GM03348 (cell line): ENCODE data around the gene MLLT6.
A peak's percentile ranks its signal among the peaks of the same experiment; 100 is the strongest.

Experiments used
- DNase-seq: peaks from one replicate; pipeline ENCODE4 v3.0.0; 2012; ENCODE audit warnings: low spot score

Gene MLLT6

DNA sequence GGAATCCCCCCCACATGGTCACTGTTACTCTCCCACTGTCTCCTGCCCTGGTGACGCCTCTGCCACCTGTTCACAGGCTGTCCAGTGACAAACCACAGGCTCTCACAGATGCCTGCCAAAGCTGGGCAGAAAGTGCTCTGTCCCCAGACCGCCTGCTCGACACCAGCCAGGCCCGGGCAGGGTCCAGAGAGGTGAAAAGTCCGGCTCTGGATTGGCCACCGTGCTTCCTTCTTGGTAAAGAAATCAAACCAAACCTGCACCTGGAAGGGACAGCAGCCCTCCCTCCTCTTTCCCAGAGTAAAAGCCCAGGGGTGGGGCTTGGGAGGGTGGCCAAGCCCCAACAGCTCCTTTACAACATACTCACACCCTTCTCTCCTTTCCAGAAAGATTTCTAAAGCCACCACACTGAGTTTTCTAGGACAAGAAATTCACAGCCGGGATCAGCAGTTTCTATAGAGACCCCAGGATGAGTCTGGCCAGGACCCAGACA is 36.9 kb downstream of the MLLT6 start:
- peak; percentile 43 for DNase-seq

DNA sequence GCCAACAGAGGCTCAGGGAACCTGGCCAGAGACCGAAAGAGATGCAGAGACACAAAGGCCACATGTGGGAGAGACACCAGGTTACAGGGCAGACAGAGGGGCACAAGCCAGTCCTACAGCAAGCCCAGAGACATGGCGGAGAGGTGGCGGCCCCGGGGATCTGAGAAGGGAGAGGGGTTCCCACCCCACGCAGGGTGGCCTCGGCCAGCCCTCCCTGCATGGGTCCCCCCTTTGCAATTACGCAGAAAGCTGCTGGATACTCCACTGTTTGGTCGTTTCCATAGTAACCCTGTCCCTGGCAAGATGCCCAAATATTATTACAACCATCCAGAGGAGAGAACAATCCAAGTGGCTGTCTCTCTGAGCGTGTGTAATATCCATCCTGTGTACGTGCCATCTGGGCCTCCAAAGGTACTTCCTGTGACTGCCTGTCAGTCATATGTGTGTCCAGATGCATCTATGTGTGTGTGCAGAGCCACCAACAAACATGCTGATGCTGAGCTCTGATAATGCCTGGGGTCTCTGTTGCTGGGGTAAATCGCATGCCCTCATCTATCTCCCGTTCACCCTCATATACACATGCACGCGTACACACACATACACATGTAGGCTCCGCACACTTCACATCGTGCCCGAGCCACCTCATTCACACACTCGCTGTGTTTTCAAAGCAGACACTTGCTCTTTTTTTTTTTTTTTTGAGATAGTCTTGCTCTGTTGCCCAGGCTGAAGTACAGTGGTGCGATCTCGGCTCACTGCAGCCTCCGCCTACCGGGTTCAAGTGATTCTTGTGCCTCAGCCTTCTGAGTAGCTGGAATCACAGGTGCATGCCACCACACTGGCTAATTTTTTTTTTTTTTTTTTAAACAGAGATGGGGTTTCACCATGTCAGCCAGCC is 37.6 kb downstream of the MLLT6 start:
- peak; percentile 62 for DNase-seq

DNA sequence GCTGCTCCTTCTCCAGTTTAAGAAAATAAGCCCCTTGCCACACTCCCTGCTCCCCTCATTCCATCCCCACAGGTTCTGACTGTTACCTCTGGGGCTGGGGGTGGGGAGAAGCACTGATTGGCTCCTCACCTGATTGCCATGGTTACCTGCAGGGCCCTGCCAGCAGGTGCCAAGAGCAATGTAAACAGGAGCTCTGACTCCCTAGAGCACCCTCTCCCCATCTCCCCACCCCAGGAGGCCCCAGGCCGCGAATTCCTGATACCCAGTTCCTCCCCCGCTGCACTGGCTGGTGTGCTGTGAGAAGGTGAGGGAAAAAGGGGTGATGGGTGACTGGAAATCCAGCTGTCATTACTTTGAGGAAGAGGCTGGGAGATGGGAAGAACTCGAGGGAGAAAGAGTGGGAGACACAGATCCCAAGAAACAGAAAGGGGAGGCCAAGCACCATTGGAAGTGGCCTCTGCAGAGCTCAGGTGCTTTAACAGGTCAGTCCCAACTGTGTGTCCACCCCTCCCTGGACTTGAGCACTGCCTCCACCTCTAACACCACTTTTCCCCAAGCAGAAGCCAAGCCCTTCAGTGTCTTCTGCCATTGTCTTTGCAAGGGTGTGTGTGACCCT is 38.6 kb downstream of the MLLT6 start:
- no peak for DNase-seq

DNA sequence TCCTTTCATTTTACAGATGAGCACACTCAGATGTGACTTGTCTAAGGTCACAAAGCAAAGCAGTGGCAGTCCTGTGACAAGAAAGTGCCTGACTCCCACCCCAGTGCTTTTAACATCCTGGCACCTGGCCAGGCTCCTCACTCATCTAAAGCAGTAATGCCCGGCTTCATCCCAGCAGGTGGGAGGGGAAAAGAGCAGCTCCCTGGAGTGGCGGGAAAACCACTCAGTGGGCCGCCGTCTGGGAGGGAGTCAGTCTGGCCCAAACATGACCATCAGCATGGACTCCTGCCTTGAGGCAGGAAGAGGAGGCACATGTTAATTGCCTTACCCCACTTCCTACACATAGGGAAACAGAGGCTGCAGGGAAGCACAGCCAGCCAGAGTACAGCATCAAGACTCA is 40.5 kb downstream of the MLLT6 start:
- no peak for DNase-seq

DNA sequence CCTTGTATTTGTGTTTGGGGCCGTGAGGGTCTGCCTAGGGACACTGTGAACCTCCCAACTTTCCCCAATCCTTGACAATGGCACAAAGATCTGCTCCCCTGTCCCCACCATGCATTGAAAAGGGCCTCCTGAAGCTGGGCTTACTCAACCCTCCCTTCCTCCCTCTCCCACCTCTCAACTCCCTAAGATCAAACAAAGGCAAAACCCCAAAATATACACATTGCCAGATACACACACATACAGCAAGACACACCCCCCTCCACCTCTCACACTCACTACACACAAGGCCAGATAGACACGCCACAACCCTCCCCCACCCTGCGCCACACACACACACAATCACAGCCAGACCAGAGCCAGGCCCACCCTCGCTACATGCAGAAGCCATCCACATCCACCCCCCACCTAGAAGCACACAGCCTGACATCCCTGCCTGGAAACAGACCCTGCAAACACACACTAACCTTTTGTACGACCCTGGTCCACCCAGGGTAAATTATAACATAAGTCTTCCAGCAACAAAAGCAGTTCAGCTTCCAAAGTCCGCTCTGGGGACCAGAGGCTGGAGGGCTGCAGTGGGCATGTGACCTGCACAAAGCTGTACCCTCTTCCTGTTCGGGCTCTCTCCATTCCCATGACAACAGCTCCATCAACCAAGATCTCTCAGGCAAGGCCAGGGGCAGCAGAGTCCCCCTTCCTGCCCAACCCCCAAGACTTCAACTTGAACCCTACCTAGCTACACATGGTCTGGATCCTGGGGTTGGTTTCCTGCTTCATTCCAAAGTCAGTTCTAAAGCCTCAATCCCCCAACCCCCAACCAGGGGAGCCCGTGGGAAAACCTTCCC is 41.2 kb downstream of the MLLT6 start:
- DNase-seq = no peak

DNA sequence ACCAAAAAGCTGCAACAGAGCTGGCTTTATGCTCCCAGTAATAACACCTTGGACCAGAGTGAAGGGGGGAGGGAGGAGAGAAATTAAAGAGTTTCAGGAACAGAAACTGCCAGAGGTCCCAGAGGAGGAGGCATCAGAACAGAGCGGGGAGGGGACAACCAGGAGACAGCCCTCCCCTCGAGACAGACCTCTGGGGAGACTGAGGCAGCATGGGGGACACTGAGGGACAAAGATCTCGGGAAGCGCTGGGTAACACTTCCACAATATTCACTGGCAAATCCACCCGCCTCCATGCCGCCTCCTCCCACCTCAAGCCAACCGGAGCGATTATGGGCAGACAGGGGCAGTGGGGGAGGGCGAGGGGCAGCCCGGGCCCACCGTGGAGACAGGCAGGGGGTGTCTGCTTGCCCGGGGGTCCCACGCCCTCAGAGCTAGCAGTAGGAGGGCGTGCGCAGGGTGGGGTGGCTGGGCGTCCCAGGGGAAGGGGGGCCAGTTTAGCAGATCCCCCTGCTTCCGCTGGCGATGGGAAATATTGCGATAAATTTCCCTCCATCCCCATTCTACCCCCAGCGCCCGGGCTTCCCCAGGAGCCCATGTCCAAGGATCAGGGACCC is 41.9 kb downstream of the MLLT6 start:
- no peak for DNase-seq

DNA sequence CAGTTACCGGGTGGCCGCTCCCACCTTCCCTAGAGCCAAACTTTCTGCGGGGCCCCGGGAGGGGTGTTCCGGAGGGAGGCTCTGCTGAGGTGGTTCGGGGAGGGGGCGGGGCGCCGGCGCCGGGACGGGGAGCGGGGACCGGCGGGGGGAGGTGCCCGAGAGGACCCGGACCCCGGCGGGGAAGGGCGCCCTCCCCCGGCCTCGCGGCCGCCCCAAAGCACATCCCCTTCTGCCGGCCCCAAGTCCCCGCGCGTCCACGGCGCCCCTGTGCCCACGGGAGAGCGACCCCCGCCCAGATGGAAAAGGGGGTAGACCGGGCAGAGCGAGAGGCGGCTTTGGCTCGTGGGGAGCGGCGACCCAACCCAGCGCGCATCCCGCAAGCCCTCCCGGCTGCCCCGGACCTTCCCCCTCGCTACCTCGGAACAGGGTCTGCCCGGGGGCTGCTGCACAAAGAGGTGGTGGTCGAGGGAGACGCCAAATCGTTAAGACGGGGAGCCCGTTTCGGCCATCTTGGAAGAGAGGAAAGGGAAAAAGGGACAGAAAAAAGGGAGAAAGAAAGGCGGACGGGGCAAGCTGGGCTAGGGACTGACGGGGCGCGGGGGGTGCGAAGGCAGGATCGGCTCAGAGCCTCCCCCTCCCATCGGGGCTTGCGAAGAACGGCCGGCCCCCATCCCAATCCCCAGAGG is 42.5 kb downstream of the MLLT6 start:
- peak; percentile 82 for DNase-seq

DNA sequence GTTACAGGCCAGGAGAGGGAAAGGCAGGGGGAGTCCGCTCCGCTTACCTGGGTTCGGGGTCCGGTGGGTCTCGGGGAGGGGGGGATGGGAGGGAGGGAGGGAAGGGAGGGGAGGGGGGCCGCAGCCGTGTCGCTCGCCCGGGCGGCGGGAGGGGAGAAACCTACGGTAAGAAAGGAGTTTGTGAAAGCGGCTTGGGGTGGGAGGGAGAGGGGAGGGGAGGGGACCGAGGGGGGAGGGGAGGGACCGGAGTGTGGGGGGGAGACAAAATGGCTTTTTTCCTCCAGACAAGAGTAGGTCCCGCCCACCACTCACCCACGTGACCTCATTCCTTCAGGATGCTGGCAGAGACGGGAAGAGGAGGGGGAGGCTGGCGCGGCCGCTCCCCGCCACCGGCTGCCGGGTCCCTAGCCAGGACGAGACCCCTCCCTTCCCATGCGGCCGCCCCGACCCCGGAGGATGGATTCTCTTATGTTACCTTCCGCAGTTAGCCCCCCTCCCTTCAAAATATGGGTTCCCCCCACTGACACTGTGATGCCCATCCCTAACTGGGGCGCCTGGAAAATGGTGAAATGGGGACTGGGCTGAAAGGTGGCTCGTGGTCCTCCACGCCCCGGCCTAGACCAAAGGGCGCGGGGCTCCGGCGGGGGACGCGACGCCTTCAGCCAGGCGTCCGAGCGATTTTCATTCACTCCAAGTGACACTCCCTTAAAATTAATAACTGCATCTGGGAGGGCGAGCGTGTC is 43.2 kb downstream of the MLLT6 start, which contains the start of gene PCGF2:
PCGF2 (minus strand) TSS at position 188 of the 743 bp plus-strand sequence. CDS start 7,934 bp downstream, outside the sequence.
- peak; percentile 93 for DNase-seq

DNA sequence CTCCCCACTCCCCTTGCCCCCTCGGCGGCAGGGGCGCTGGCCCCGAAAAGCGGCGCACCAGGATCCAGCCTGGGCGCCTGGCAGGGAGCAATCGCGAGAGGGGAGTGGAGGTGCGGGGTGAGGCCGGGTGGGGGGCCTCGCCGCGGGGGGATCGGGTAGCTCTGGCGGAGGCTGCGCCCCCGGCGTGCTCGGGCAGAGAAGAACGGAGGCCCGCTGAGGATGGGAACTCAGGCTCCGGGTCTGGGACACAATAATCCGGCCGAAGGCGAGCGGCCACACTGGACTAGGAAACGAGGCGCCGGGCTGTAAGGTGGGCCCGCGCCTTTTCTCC is 43.8 kb downstream of the MLLT6 start:
- peak; percentile 16 for DNase-seq

DNA sequence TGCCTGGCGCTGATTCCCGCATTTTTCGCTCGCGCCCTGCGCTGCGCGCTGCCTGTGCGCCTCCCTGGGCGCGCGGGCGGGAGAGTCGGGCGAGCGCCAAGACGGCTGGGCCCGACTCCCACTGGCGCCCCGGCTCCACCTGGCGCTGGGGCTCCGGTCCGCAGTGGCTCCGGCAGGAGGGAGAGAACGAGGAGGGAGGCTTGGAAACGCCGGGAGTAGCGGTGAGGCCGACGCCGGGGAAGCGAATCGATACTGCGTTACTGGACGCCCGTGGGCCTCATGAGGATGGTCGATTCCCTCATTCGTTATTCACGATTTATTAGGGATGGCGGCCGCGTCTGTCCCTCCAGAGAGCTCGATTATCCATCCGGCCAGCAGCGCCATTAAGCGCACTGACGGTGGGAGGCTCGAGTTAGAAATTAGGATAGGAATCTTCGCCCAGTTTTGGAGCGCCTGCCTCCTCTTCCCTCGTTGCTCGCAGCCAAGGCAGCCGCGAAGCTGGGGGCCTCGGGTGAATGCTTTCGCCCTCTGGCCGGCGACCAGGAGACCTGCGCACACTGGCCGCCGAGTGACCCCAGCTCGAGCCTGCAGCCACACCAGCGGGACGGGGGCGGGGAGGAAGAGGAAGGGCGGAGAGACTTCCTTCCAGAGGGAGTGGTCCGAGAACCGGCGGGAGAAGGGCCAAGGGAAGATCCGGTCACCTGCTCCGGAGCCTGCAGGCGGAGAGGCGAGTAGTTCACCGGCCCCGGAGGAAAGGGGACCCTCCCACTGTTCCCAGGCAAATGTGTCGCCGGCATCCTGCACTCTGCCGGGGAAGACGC is 44.4 kb downstream of the MLLT6 start:
- peak; percentile 75 for DNase-seq

DNA sequence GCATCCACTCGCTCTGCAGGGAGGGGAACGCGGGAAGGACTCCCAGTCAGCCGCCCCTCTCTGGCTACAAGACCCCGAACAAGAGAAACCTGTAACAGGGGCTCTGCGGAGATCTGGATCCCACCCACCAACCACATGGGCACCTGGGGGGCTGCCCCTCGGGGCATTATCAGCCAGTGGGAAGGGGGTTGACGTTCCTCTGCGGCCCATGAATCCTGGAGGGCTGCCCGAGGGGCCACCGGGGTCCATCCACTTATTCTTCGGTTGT is 44.9 kb downstream of the MLLT6 start:
- no peak for DNase-seq

DNA sequence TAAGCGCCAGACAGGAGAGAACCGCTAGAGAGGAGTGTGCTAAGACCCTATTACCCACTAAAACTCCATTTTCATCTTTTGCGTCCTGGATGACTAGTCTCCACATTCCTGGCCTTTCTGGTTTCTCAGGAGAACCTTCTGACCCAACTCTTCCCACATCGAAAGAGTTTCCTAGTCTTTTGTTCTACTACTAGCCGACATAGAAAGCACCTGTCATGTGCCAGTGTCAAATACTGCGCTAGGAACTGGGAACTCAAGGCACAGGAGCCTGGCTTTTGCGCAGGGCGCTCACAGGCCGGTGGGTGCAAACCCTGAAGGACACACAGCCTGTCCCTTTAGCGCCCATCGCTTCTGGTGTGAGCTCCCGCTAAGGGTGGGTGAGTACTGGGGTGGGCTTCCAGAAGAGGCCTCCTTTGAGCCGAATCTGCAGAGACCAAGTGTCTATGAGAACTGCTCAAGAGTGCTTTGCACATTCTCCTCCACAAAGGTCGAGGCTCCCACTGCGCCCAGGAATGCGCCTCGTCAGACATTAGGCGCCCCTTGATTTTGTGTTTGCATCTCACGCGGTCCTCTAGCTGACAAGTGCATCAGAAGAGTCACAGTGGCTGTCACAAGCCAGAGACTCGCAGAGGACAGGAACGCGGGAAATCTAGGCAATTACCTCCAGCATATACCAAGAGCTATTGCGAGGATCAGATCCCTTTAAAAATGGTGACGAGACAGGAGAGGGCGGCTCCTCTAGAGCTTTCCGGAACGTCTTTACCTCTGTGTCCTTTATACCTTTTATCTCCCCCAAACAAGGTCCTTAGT is 45.4 kb downstream of the MLLT6 start:
- no peak for DNase-seq

DNA sequence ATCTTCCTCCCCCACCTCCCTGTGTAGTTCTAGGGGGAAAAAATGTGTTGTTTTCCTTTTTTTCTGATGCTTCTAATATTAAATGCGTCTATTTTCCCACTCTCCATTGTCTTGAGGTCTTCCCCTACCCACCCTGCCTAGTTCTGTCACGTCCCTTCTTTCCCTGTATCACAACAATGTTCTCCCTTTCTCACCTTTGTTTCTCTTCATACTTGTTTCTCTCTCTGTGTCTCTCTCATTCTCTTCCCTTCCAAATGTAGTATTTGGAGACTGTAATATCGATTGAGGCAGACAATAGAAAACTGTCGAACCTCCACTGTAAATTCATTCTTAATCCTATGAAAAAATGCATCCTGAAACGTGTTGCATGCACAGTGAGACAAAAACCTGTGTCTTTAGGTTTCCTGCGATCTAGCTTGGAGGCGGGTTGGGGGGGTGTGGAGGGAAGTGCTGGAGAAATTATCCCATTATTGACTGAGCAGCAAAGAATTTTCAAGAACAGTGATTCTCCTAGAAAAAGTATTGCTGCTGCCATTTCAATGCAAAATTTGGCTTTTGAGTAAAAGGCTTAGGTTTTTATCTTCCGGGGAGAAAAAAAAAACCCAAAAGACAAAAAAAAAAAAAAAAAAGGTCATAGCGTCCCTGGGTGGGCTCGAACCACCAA is 46.2 kb downstream of the MLLT6 start:
- peak; percentile 21 for DNase-seq

DNA sequence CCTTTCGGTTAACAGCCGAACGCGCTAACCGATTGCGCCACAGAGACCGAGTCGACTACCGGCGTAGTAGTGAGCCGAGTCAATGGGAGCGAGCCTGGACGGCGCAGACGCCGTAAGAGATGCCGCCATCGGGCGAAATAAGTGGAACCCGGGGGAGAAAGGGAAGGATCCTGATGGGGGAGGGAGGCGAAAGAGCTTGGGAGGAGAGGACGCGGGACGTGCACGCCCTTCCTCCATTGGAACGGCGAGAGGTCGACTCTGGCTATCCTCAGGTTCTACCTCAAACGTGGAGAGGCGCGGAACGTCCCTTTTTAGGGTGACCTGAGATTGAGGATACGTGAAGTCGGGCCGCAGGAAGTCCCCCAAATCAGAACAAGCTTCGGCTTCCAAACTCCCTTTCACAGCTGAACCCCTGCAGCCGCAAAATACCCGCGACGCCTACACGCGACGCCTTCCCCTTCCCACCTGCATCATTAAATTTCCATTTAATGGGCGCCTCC is 46.8 kb downstream of the MLLT6 start:
- DNase-seq = peak; percentile 89

DNA sequence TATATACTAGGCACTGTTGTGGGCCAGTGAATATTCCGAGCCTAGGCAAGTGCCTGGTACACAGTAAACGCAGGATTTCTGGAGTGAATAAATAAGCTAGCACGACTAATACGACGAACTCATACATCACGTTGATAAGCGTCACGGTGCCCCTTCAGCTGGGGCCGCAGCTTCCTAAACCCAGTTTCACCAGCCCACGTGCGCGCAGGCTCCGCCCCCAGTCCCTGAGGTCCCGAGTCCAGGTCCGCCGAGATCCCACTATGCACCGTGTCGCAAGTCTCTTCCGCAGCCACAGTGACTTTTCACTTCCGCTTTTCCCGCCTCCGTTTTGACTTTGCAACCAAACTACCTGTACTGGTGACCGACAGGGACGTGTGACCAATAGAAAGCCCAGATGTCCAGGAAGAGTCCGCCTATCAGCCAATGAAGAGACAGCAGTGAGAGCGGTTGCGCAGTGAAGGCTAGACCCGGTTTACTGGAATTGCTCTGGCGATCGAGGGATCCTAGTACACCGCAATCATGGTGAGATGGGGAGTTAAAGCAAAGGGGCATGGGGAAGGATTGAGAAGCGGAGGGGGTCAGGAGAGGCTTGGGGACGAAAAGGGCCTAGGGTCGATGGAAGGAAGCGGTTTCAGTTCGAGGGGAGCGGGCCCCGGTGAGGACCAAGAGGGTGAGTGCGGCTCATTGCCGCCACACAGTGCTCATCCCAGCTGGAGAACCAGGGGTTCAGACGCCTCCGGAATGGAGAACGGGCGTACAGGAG is 47.4 kb downstream of the MLLT6 start, which contains the start of gene PSMB3:
PSMB3 (plus strand) TSS at position 434 of the 763 bp plus-strand sequence; CDS start at position 520, 86 bp downstream.
- DNase-seq = peak; percentile 98

DNA sequence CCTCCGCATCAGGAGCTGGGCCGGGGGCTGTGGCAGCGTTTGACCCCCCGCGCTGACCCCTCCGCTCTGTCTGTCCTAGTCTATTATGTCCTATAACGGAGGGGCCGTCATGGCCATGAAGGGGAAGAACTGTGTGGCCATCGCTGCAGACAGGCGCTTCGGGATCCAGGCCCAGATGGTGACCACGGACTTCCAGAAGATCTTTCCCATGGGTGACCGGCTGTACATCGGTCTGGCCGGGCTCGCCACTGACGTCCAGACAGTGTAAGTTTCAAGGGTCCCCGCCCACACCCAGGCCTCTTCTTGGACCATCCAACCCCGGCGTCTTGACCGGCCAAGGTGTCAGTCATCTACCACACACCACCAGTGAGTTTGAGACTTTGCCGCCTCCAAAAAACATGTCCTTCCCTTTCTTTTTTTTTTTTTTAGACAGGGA is 48.0 kb downstream of the MLLT6 start:
- DNase-seq = no peak

DNA sequence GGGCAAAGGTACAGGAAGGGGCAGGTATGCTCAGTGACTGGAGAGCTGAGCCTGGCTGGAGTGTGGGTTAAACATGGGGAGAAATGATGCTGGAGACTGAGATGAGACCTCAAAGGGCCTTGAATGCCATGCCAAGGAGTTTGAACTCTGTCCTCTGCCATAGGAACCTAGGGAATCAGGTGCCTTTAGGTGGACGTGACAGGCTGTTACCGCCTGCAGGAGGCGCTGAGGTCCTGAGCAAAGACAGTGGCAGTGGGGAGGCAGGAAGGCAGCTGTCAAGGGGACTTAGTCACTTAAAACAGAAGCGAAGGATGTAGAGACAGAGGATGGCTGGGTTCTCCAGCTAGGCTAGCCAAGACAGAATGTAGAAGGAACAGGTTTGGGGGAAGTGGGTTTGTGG is 56.5 kb downstream of the MLLT6 start:
- no peak for DNase-seq
